Testis (tissue), 2 donors: ENCODE data around the gene ANKRD44.

ENCODE experiments used
- POLR2A ChIP-seq: fragments of 450-650 bp; IDR thresholded peaks from one replicate; pipeline ENCODE4 v1.6.1; 2017; ENCODE audit warnings: antibody characterized with exemption, mild to moderate bottlenecking, moderate library complexity
- TF ChIP-seq, protein P1 (sequence below), 3 experiments: fragments of 450-650 bp in 2 of 3; fragments of 200-600 bp in 1 of 3; sonication (generic) in 1 of 3; IDR thresholded peaks; one replicate each; pipeline ENCODE4 v1.5.1; 2016 to 2019; ENCODE audit warnings: antibody characterized with exemption in 3 of 3, mild to moderate bottlenecking in 2 of 3, moderate library complexity in 1 of 3

DNA sequence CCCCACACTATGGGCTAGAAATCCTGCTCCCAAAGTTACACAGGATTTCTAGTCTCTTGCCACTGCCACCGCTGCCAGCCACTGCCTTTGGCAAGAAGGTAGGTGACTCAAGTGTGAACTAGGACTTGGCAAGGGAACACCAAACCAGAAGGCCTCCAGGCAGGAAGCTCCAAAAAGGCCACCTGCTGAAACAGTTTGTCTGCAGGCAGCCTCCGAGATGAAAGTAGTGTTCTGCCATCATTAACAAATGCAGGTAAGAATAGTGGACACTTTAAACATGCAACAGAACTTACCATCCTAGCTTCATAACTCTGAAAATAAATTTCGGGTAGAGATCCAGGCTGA is 3.9 kb downstream of the ANKRD44 start:
- TF ChIP-seq, protein P1, sequence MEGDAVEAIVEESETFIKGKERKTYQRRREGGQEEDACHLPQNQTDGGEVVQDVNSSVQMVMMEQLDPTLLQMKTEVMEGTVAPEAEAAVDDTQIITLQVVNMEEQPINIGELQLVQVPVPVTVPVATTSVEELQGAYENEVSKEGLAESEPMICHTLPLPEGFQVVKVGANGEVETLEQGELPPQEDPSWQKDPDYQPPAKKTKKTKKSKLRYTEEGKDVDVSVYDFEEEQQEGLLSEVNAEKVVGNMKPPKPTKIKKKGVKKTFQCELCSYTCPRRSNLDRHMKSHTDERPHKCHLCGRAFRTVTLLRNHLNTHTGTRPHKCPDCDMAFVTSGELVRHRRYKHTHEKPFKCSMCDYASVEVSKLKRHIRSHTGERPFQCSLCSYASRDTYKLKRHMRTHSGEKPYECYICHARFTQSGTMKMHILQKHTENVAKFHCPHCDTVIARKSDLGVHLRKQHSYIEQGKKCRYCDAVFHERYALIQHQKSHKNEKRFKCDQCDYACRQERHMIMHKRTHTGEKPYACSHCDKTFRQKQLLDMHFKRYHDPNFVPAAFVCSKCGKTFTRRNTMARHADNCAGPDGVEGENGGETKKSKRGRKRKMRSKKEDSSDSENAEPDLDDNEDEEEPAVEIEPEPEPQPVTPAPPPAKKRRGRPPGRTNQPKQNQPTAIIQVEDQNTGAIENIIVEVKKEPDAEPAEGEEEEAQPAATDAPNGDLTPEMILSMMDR (IDR thresholded peaks at IDR 0.05): no peak
- TF ChIP-seq POLR2A: no peak
